ENCODE results near the gene AK9. TPM values are rescaled to one million over a fixed set of nuclear protein-coding genes. Genes with fewer than 3 reads are reported as not detected.

The AK9 gene
- total and polyA plus RNA-seq, 5 experiments from 2014 or later = 4.3 to 18.2 (median 7.4) TPM

DNA sequence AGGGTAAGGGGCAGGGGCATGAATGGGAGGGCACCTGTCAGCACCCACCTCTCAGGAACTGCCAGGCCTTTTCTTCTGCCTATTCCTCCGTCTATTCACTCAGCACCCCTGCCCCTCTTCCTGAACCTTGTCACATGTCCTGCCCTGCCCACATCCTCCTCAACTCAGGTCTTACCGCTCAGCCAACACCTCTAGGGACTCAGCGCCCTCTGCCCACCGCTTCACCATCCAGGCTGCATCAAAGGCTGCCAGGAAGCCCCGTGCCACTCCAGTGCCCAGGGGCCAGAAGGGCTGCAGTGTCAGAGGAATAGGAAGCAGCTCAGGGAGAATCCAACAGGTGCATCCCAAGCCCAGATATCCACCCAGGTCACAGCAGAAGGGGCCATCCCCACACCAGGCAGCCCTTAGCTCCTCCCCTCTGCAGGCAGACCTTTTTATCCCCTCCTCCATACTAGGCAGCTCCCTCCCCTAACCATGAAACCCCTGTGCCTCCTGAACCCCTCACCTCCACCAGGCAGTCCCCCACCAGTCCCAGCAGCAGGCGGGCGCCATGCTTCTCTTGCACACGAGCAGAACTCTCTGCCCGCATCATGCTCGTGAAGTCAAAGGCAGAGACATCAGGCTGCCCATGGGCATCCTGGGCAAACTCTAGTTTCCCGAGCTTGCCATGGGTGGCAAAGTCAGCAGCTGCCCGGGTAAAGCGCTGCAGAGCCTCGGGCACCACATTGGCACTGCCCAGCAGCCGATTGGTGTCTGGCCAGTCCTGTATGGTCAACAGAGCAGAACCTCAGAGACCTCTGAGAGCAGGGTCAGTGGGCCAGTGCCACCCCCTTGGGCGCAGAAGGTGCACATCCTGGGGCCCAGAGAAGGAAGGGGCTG lies 241.0 kb downstream of the AK9 start:
- no peaks in the 10 kb centered on the region for H3K27me3 Mint-ChIP-seq
- ATAC-seq (peak; percentile 48 to 49), DNase-seq (peak in 7 of 10 donors; percentile 35 to 77 (median 55))
- peaks cover 0 to 23% (median 1%) of the 10 kb centered on the region in 3 donors for H3K36me3 Mint-ChIP-seq
- H3K4me1 Mint-ChIP-seq = peaks cover 36 to 72% (median 70%) of the 10 kb centered on the region in 4 donors
- peak overlapping the region; percentile 34 to 83 (median 60) for H3K4me3 Mint-ChIP-seq
- H3K9me3 Mint-ChIP-seq = no peaks in the 10 kb centered on the region
- POLR2A ChIA-PET = interaction anchor here (1.9 to 8.6 kb wide), 3 partner anchors 8 to 67 kb away, joined by 9 to 131 read pairs (median 13); partner anchors contain the start of genes CD164, PPIL6 and SMPD2
- peak overlapping the region; percentile 71 to 92 (median 85) for H3K27ac Mint-ChIP-seq

DNA sequence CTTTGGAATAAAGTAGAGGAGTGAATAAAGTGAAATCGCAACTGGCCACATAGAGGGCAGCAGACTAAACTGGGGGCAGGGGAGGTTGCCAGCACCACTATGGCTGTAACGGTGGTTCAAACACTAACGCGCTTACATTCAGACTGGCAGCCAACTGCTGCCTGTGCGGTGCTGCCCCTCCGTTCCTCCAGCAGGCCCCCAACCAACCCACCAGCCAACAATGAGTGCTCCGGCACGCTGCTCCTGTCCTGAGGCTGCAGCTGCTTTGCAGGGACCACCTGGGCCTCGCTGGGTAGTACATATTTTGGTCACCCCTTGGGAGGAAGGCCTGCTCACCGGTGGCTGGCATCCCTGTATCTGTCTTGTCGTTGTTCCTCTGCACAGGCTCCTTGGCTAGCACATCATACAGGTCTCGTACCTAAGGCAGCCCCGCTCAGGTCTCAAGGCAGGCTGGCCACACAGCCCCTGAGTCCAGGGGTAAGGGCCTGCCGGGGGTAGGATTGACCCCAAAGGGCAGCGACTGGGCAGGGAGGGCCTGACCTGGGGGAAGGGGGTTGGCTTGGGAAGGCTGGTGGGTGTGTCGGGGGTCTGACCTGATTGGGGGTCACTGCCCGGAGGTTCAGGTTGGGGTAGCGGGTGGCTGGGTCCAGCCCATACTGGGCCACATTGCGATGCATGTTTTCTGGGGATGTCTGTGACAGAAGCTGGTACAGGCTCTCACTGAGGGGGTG lies 241.8 kb downstream of the AK9 start:
- peak in 1 of 2 donors; percentile 1 for ATAC-seq
- Mint-ChIP-seq H3K4me3 (peak overlapping the region in 9 of 10 donors; percentile 31 to 83 (median 63)), H3K36me3 (peaks cover 0 to 23% (median 1%) of the 10 kb centered on the region in 3 donors), H3K9me3 (no peaks in the 10 kb centered on the region), H3K4me1 (peaks cover 33 to 66% (median 64%) of the 10 kb centered on the region in 4 donors), H3K27ac (peak overlapping the region; percentile 71 to 92 (median 86)), H3K27me3 (no peaks in the 10 kb centered on the region)
- DNase-seq = no peak
- POLR2A ChIA-PET = interaction anchor here (1.5 to 8.6 kb wide), 4 partner anchors 7 to 67 kb away, joined by 6 to 131 read pairs (median 11); partner anchors contain the start of genes CD164, PPIL6 and SMPD2

DNA sequence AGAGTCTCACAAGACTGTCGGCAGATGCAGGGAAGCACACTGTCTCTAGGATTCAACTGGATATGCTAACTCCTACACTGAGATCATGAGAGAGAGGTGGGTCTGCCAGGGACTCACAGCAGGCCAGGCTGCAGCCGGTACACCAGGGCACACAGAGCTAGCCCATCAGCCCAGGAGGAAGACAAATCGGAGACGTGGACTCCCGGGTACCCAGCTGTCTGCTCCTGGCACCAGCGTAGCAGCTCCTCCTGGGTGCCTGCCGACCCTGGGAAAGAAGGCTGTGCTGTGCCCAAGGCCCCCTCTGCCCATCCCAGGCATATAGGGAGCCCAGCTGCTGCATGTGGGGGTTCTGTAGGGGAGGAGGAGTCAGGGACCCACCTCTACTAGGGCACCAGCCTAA lies 242.4 kb downstream of the AK9 start:
- DNase-seq (no peak), ATAC-seq (no peak)
- POLR2A ChIA-PET = interaction anchor here (1.5 to 1.9 kb wide), 2 partner anchors 11 to 66 kb away, joined by 6 to 9 read pairs; partner anchors contain the start of gene CD164
- no peaks in the 10 kb centered on the region for H3K9me3 Mint-ChIP-seq
- H3K27ac Mint-ChIP-seq = peak overlapping the region; percentile 34 to 92 (median 84)
- H3K27me3 Mint-ChIP-seq = no peaks in the 10 kb centered on the region
- H3K4me3 Mint-ChIP-seq = peak overlapping the region in 6 of 10 donors; percentile 14 to 72 (median 36)
- peaks cover 0 to 23% (median 1%) of the 10 kb centered on the region in 3 donors for H3K36me3 Mint-ChIP-seq
- peaks cover 30 to 60% (median 59%) of the 10 kb centered on the region in 4 donors for H3K4me1 Mint-ChIP-seq

DNA sequence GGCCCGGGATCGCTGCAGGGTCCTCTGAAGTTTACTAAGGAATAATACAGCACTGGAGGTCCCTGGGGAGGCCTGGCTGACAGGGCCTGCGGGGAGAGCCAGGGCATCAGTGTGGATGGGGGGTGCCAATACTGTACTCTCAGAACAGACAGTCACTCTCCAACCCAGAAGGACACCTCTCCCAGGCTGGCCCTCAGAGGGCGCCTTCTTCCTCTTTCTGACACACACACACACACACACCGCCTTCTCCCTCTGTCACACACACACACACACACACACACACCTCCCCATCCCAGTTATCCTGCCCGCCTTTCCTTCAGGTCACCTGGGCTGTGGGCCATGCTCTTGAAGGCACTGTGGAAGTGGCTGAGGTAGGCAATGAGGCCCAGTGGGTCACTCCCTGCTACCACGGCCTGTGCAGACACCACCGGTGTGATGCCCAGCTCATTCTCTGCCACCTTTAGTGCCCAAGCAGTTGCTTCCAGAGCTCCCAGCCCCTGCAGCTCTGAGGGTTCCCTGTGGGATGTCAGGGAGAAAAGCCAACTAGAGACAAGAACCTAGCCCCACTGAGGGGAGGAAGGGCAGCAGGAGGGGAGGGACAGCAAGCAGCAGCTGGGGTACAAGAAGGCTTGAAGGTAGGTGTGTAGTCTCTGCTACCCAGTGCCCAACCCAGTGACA lies 243.0 kb downstream of the AK9 start:
- Mint-ChIP-seq H3K27me3 (no peaks in the 10 kb centered on the region), H3K9me3 (no peaks in the 10 kb centered on the region), H3K36me3 (peaks cover 0 to 26% (median 1%) of the 10 kb centered on the region in 3 donors), H3K4me1 (peaks cover 32 to 65% (median 57%) of the 10 kb centered on the region in 4 donors), H3K27ac (peak overlapping the region; percentile 45 to 92 (median 84)), H3K4me3 (peak overlapping the region in 5 of 10 donors; percentile 14 to 72 (median 33))
- ATAC-seq (no peak), DNase-seq (no peak)
- POLR2A ChIA-PET = interaction anchor here (1.5 kb wide), 1 partner anchor 66 kb away, joined by 6 read pairs; the partner anchor contains the start of gene CD164

DNA sequence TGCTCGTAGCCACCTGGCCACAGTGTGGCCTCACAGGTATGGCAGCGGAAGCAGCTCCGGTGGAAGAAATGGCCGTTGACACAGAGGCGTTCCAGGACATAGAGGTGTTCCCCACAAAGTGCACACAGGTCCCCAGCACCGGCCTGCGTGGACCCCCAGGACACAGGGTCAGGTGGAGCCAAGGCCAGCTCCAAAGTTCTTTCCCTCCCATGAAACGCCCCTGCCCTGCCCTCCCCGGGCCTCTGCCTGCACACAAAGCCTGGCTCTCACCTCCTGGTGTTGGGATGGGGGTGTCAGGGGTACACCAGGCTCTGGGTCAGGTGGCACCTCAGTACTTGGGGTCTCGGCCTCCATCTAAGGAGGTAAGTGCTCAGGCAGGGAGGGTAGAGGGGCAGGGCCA lies 243.9 kb downstream of the AK9 start:
- no peaks in the 10 kb centered on the region for H3K27me3 Mint-ChIP-seq
- no peak overlapping the region for H3K4me3 Mint-ChIP-seq
- H3K36me3 Mint-ChIP-seq = peaks cover 0 to 26% (median 1%) of the 10 kb centered on the region in 3 donors
- DNase-seq = no peak
- H3K4me1 Mint-ChIP-seq = peaks cover 34 to 65% (median 58%) of the 10 kb centered on the region in 4 donors
- POLR2A ChIA-PET = interaction anchor here (1.5 to 1.7 kb wide), 2 partner anchors 9 to 64 kb away, joined by 4 to 5 read pairs; partner anchors contain the start of gene MICAL1
- ATAC-seq = no peak
- H3K27ac Mint-ChIP-seq = peak overlapping the region in 2 of 10 donors; percentile 49 to 92
- no peaks in the 10 kb centered on the region for H3K9me3 Mint-ChIP-seq

DNA sequence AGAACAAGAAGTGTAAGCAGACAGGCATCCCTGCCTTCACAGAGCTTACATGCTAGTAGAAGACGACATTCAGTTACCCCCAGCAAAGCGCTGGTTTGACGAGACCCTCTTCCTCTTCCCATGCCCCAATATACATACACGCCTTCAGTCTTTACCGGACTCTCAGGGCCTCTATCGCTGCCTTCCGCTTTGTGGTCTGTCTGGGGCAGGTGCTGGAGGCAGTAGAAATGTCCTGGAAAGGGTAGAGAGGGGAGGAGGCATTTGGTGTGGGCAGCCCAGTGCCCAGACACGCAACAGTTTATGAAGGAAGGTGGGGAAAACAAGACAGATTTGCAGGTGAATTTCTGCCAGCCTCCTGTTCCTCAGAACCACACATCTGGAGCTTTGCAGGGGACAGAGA lies 244.5 kb downstream of the AK9 start:
- Mint-ChIP-seq H3K27me3 (no peaks in the 10 kb centered on the region), H3K9me3 (no peaks in the 10 kb centered on the region), H3K27ac (peak overlapping the region; percentile 10 to 86 (median 60)), H3K36me3 (peaks cover 0 to 22% (median 0%) of the 10 kb centered on the region in 3 donors), H3K4me3 (peak overlapping the region in 1 of 10 donors; percentile 76), H3K4me1 (peaks cover 37 to 71% (median 58%) of the 10 kb centered on the region in 4 donors)
- POLR2A ChIA-PET = interaction anchor here (1.5 to 1.7 kb wide), 2 partner anchors 9 to 63 kb away, joined by 4 to 5 read pairs; partner anchors contain the start of gene MICAL1
- no peak for DNase-seq
- no peak for ATAC-seq

DNA sequence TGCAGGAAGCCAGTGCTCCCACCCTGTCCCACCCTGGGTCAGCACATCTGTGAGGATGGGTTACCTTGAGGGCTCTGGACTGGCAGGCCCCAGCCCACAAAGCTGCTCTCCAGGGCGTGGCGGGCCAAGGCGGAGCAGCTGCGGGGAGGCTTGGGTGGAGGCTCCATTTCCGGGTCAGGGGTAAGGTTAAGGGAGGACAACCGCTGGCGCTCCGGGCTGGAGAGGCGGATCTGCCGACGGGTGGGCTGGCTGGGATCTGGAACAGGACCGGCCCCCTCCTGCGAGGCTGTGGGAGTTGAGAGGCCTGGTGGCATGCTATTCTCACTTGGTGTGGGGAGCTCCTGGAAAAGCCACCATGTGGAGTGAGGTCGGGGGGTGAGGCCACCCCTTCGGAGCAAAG lies 244.9 kb downstream of the AK9 start:
- POLR2A ChIA-PET = interaction anchor here (1.5 to 1.7 kb wide), 2 partner anchors 10 to 63 kb away, joined by 4 to 5 read pairs; partner anchors contain the start of gene MICAL1
- Mint-ChIP-seq H3K4me1 (peaks cover 42 to 75% (median 61%) of the 10 kb centered on the region in 4 donors), H3K9me3 (no peaks in the 10 kb centered on the region), H3K4me3 (peak overlapping the region in 1 of 10 donors; percentile 51), H3K27me3 (no peaks in the 10 kb centered on the region), H3K36me3 (peaks cover 0 to 22% (median 0%) of the 10 kb centered on the region in 3 donors), H3K27ac (peak overlapping the region in 8 of 10 donors; percentile 10 to 86 (median 53))
- DNase-seq (no peak), ATAC-seq (no peak)

DNA sequence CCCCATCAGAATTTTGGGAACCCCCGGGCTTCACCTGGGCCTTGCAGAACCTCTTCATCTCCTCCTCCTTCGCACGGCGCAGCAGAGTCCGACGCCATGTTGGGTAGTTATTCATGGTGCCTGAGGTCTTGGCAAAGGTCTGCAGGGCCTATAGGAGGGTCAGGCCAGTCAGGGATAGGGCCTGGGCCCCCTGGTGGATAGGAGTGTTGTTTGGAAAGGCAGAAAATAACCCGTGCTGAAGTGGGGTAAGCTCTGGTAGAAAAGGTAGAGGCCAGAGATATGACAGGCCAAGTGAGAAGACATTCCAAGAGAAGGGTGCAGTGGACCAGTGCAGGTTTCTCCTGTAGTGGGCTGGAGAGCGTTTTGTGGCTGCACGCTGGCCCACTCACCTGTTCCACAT lies 245.6 kb downstream of the AK9 start:
- peaks cover 39 to 70% (median 55%) of the 10 kb centered on the region in 4 donors for H3K4me1 Mint-ChIP-seq
- ATAC-seq (no peak), DNase-seq (no peak)
- H3K4me3 Mint-ChIP-seq = no peak overlapping the region
- no peaks in the 10 kb centered on the region for H3K9me3 Mint-ChIP-seq
- no peaks in the 10 kb centered on the region for H3K27me3 Mint-ChIP-seq
- peak overlapping the region in 9 of 10 donors; percentile 43 to 86 (median 64) for H3K27ac Mint-ChIP-seq
- POLR2A ChIA-PET = interaction anchor here (0.5 to 6.8 kb wide), 4 partner anchors 8 to 63 kb away, joined by 3 to 131 read pairs (median 36); partner anchors contain the start of genes CD164 and MICAL1
- H3K36me3 Mint-ChIP-seq = peaks cover 0 to 17% (median 0%) of the 10 kb centered on the region in 3 donors

DNA sequence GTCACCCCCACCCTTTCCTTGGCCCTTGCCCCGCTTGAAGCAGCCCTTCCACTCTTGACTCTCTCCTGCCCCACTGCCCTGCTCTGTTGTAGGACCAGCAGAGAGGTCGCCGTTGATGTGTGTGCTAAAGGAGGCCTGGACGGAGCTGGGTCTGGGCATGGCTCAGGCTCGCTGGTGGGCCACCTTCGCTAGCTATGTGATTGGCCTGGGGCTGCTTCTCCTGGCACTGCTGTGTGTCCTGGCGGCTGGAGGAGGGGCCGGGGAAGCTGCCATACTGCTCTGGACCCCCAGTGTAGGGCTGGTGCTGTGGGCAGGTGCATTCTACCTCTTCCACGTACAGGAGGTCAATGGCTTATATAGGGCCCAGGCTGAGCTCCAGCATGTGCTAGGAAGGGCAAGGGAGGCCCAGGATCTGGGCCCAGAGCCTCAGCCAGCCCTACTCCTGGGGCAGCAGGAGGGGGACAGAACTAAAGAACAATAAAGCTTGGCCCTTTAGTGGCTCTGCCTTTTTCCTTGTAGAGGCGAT lies 247.5 kb downstream of the AK9 start:
- Mint-ChIP-seq H3K36me3 (peaks cover 0 to 17% (median 0%) of the 10 kb centered on the region in 3 donors), H3K27me3 (no peaks in the 10 kb centered on the region), H3K9me3 (no peaks in the 10 kb centered on the region), H3K4me1 (peaks cover 30 to 53% (median 42%) of the 10 kb centered on the region in 4 donors), H3K4me3 (peak overlapping the region in 1 of 10 donors; percentile 26), H3K27ac (peak overlapping the region; percentile 43 to 98 (median 81))
- DNase-seq = no peak
- no peak for ATAC-seq
- POLR2A ChIA-PET = interaction anchor here (0.9 to 6.8 kb wide), 4 partner anchors 10 to 61 kb away, joined by 4 to 131 read pairs (median 36); partner anchors contain the start of genes CD164 and MICAL1

All from naive thymus-derived CD8-positive, alpha-beta T cell (primary cell).